ENCODE measurements around the gene NXPH1.
A peak's percentile ranks its signal among the peaks of the same experiment; 100 is the strongest.

NXPH1 gene

DNA sequence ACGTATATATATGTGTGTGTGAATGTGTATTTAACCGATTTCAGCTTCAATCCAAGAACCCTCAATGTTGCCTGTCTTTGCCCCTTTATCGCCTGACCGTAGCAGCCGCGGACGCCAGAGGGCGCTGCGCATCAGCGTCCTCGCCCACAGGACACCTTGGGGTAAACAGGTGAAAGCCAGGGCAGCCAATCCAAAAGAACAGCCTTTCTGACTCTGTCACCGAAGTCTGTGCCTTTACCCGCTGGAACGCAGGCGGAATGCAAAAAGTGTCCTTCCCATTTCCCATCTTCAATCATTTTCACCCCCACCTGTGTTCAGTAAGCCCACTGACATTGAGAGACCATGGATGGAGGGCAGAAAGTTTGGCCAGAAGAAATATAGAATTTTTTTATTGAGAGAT is 3.6 kb downstream of the NXPH1 start:
- DNase-seq, result peak in 2 of 5 donors; percentile 3 to 34

DNA sequence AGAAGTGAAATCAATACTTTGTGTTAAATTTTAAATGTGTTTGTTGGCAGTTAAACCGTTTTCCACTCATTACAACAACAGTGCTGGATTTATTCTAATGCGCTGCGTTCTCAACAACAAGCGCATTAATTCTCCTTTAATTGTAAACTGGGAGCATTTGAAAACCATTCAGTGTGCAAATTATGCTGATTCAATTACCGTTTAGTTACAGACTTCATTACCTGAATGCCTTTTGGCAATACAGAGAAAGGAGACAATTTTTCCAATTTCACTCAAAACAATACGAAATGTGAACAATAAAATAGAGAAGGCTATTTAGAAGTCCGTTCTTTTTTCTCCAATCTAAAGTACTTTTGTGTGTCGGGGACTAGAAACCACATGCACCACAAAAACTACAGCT is 4.2 kb downstream of the NXPH1 start:
- DNase-seq, result no peak

DNA sequence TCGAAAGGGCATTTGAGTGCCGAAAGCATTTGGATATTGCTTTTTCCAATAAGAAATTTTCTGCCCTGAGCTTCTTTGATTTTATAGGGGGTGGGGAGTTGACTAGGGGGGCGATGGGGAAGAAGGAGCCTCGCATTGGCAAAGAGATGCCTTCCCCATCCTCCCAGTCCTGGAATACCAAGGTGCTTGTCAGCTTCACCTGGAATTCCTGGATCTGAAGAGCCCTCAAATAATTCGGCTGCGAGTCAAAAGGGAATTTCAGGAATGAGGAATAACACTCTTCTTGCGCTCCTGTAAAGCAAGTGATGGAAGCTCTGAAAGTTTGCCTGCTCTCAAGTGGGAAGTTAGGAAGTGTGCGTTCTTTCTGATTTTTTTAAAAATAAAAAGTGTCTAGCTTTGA is 7.3 kb downstream of the NXPH1 start:
- DNase-seq, result no peak

DNA sequence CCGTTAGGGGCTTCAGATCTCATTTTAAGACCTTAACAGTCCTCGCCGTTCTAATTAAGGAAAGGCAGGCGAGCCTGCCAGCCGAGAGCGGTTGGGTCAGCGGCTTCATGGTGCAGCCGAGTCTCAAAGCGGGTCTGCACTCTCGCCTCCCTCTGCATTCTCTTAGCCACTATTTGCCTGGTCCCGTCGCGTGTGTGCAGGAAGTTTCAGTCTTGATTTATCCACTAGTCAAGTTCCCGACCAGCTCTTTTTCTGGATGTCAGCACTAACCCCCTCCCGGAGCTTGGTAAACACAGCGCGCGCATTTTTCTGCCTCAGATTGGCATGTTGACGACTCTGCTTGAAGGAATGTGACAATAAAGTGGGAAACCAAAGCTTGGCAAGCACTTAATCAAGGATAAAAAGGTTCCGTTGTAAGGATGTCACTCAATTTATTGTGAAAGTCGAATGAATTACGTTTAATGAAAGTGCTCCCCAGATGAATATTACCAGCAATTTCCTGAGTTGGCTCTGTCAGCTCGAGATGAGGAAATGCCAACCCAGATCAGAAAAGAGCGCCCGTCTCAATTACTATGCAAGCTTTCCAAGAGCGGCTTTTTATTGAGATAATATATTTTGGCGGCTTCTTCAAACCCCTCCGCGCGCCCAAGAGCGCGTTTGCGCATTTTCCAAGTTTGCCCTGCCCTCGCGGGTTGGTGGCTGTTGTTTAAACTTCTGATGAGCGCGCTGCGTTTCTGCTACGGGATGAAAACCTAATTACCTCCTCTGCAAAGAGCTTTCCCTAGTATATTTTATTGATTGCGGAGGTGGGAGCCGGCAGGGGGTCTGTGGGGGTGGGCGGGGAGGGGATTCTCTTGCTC is 7.9 kb downstream of the NXPH1 start:
- DNase-seq, result no peak

- no peak for DNase-seq
Observed at GRCh38 chr7:8442051-8442813, 8.8 kb downstream of the NXPH1 start.

DNA sequence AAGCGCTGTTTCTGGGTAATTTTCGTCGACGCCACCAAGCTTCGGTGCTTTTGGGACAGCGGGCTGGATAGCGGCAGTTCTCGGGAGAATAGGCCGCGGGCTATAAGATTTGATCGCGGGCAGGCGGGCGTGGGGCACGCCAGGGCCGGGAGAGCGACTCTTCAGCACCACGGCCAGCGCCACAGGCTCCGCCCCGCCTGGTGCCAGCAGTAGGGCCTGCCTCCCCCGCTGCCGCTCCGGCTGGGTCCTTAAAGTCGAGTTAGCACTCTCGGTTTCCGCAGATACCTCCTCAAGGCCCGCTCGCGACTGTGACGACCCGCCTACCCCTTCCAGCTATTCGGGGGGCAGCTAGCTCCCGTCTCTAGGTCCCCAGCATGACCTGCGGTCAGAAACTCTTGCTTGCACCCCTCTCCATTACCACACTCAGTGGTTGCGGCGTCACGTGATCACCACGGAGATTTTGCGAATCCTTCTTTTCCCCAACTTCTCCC is 9.4 kb downstream of the NXPH1 start:
- DNase-seq, result peak in 3 of 5 donors; percentile 19 to 53 (median 21)

GRCh38 chr7:8443576-8444467 is 10.4 kb downstream of the NXPH1 start:
- no peak for DNase-seq

- DNase-seq, result no peak
Observed at GRCh38 chr7:8444468-8444769, 11.0 kb downstream of the NXPH1 start.

- DNase-seq, result no peak
Observed at GRCh38 chr7:8453535-8453934, 20.1 kb downstream of the NXPH1 start.

GRCh38 chr7:8455426-8455825 is 22.0 kb downstream of the NXPH1 start:
- no peak for DNase-seq

DNA sequence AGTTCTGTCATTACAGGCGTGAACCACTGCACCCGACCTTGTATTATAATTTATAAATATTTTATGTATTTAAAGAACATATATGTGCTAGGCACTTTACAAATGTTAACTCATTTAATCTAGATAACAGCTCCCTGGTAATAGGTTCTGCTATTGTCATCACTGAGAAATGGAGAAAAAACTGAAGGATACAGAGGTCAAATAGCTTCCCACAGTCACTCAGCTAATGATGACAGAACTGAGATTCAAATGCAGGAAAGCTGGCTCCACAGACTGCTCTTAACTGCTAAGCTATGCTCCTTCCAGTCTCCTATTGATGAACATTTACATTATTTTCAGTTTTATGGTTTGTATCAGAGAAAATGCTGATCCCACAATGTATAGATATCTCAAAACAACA is 28.9 kb downstream of the NXPH1 start:
- no peak for DNase-seq

GRCh38 chr7:8465338-8465737 is 31.9 kb downstream of the NXPH1 start:
- DNase-seq, result no peak

DNA sequence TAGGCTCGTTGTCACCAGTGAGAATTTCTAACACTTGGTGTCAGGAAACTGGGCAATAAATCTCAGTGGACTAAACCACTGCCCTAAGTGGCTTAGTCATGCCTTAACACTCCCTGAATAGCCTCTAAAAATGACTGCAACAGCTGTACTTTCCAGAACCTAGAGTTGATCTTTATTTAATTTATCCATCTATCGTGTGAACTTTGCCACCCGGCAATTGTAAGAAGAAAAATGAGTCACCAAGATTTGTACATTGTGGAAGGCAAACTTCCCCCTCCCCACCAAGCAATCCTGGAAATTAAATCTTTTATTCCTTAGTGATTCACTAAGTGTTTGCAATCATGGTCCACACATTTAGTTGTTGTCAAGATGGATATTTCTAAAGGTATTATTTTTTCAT is 47.1 kb downstream of the NXPH1 start:
- no peak for DNase-seq

DNA sequence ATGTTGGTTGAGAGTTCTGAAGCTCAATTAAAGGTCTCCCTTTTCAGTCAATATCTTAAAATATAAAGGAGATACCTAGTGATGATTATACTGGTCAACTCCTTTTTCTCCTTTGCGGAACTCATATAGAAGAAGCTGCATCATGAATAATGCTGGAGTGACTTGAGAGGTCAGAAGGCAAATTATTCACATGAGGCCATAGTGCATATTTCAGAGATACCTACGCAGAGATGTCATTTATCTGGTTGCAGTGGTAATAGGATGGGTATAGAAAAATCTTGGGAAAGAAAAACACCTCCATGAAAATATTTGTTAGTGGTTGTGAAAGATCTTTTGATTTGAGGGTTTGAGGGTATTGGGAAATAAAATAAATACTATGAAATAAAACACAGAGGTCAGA is 47.7 kb downstream of the NXPH1 start:
- no peak for DNase-seq

GRCh38 chr7:8481752-8482446 is 48.5 kb downstream of the NXPH1 start:
- DNase-seq, result no peak

GRCh38 chr7:8490391-8491045 is 57.1 kb downstream of the NXPH1 start:
- no peak for DNase-seq

DNA sequence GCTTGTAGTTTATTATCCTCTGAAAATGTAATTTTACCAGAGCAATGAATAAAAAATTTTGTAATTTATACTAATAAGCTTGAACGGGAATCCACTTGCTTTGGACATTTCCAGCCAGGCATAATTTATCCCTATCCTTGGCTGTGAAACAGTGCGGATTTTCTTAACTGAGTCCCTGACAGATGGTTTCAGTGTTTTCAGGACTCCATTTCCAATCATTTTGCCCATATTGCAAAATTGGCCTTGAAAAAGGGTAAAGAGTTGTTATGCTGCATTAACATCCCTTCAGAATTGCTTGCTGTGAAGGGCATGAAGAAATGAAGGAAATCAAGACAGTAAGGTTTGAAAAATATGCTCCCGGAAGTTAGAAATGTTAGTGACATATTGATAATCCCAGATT is 57.7 kb downstream of the NXPH1 start:
- no peak for DNase-seq

DNA sequence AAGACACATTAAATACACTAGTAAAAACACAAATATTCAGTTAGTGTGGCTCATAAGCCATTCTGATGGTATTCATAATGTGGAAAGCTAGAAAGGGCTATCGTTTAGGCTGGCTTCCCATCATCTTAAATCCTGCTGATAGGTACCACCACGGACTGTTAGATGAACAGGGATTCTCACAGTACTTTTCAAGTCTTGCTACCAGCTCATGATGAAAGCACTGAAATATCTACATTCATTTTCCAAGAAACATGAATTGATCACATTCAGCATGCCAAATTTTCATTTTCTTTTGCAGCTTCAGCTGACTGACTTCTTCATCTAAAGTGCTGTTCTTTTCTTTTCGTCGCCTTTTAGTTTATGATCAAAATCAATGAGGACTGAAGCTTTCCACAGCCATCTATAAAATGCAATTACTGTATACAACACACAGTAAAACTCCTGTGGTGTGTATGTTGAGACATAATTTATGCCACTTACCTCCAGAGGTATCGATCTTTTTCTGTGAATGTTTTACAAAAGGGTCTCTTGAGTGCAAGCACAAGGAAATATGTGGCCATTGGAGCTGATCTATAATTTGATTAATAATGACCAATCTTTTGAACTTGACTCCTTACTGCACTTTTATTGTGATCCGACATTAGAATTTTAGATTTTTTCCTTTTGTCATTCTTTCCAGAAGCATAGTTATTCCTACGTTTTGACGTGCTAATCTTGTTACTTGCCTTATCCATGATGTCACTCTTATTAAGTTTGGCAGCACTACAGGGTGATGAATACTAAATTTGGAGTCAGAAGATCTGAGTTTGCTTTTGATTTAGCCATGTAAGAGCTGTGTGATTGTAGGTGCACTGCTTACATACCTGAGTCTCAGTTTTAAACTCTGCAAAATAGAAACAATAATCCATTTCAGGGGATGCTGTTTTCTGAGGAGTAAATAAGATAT is 58.4 kb downstream of the NXPH1 start:
- no peak for DNase-seq

GRCh38 chr7:8499128-8499527 is 65.7 kb downstream of the NXPH1 start:
- no peak for DNase-seq

DNA sequence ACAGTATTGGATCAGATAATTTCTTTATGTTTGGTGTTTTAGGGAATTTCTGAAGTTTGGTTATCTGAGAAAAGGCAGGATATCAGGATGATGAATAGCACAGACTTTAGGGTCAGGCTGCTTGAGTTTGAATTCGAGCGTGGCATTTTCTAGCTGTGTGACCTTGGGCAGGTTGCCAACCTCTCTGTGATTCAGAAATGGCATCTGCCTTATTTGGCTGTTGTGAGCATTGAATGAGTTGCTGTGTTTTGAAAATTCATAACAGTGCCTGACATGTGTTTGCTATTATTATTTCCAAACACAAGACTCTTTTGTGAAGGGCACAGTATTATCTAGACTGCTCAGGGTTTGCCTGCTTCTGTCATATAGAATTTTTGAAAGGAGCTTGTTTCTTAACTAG is 66.9 kb downstream of the NXPH1 start:
- DNase-seq, result no peak

DNA sequence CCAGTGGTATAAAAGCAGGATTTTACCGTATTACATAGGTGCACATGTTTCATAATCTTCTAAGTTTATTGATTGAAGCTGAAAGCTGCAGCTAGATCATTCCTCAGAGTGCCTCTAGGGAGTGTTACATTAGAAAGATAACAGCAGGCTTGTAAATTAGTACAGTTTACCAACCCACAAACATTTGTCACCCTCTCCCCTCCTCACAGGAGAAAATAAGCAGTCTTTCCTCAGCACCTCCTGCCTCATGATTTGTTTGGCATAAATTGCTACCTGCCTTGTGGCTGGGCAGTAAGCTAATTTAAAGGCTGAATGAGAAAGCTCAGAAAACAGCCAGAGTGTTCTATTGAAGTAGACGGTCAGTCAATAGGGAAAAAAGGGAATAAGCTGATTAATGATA is 74.2 kb downstream of the NXPH1 start:
- DNase-seq, result no peak
